Calu3 (cell line): ENCODE results near the gene TMEM61. TPM values are rescaled to one million over a fixed set of nuclear protein-coding genes. Genes with fewer than 3 reads are reported as not detected.

Source experiments
- BruUV-seq: library from RNA; stranded (reverse); fragments of 400-500 nt; replicated peaks from 2 replicates; lab custom pipeline; 2021; lab: Mats Ljungman, UMichigan
- CTCF ChIA-PET: fragments of 300-600 bp; sonication (Branson Sonifier 250); formaldehyde crosslinking; loops from one replicate; lab custom pipeline; 2022; ENCODE audit warnings: antibody characterized with exemption; lab: Charles Lee
- DNase-seq: peaks from one replicate; pipeline ENCODE4 v3.0.0; 2022
- H3K27ac Mint-ChIP-seq: one replicate; pipeline ENCODE4 v1.8.0; 2022; ENCODE audit warnings: mixed read lengths; ENCODE audit not compliant: unreplicated experiment
- H3K27me3 Mint-ChIP-seq: one replicate; pipeline ENCODE4 v1.8.0; 2022; ENCODE audit warnings: mixed read lengths; ENCODE audit not compliant: unreplicated experiment
- H3K36me3 Mint-ChIP-seq: one replicate; pipeline ENCODE4 v1.8.0; 2022; ENCODE audit warnings: mild to moderate bottlenecking, moderate library complexity, mixed read lengths; ENCODE audit not compliant: insufficient read depth, unreplicated experiment
- H3K4me1 Mint-ChIP-seq: one replicate; pipeline ENCODE4 v1.8.0; 2022; ENCODE audit warnings: mild to moderate bottlenecking, low read depth, mixed read lengths; ENCODE audit not compliant: unreplicated experiment
- H3K4me3 Mint-ChIP-seq: one replicate; pipeline ENCODE4 v1.8.0; 2022; ENCODE audit warnings: mild to moderate bottlenecking, low read depth, moderate library complexity, mixed read lengths; ENCODE audit not compliant: unreplicated experiment
- H3K9me3 Mint-ChIP-seq: one replicate; pipeline ENCODE4 v1.8.0; 2022; ENCODE audit warnings: low read depth, mixed read lengths; ENCODE audit not compliant: unreplicated experiment
- intact Hi-C: fragments of 100-400 bp; cut with micrococcal nuclease; formaldehyde crosslinking; loops from one replicate; pipeline ENCODE4 v1.10.0; 2022; ENCODE audit not compliant: unreplicated experiment
- total RNA-seq: library from RNA; stranded (reverse); gene quantifications from 2 replicates; pipeline ENCODE4 v1.2.3, GENCODE V29; 2022
- TF ChIP-seq, protein P1 (sequence below): fragments of 200-600 bp; IDR thresholded peaks from one replicate; pipeline ENCODE4 v1.8.0; 2022; ENCODE audit warnings: antibody characterized with exemption; ENCODE audit not compliant: unreplicated experiment

Gene TMEM61
- total RNA-seq, 1 experiment from 2014 or later, result 0.45 TPM

- H3K9me3 Mint-ChIP-seq, result no peaks in the 10 kb centered on the region
- peaks cover 8% of the 10 kb centered on the region for H3K27me3 Mint-ChIP-seq
- H3K36me3 Mint-ChIP-seq, result peaks cover 2% of the 10 kb centered on the region
- CTCF ChIA-PET, result no interaction called here
- no TSS peak for BruUV-seq
- intact Hi-C loops, result no loop called here
- H3K27ac Mint-ChIP-seq, result no peak overlapping the region
- TF ChIP-seq, protein P1, sequence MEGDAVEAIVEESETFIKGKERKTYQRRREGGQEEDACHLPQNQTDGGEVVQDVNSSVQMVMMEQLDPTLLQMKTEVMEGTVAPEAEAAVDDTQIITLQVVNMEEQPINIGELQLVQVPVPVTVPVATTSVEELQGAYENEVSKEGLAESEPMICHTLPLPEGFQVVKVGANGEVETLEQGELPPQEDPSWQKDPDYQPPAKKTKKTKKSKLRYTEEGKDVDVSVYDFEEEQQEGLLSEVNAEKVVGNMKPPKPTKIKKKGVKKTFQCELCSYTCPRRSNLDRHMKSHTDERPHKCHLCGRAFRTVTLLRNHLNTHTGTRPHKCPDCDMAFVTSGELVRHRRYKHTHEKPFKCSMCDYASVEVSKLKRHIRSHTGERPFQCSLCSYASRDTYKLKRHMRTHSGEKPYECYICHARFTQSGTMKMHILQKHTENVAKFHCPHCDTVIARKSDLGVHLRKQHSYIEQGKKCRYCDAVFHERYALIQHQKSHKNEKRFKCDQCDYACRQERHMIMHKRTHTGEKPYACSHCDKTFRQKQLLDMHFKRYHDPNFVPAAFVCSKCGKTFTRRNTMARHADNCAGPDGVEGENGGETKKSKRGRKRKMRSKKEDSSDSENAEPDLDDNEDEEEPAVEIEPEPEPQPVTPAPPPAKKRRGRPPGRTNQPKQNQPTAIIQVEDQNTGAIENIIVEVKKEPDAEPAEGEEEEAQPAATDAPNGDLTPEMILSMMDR, result no peak
- H3K4me3 Mint-ChIP-seq, result no peak overlapping the region
- H3K4me1 Mint-ChIP-seq, result no peaks in the 10 kb centered on the region
- DNase-seq, result no peak
These were observed 5.6 kb downstream of the TMEM61 start for GRCh38 chr1:54986025-54986424.

DNA sequence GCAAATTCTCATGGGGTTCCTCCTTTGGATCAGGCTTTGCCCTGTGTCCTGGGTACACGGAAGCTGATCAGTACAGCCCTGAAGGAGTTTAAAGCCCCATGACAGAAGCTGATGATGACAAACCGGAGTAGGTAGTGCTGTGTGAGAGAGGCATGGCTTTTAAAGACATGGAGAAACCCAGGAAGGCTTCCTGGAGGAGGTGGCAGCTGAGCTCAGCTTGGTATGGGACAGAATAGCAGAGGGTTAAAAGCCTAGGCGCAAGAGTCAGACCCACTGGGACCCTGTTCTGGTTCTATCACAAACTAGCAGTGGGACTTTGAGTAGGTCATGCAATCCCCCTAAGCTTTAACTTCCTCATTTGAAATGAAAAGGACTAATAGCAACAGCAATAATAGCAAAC lies 6.1 kb downstream of the TMEM61 start:
- no peak for DNase-seq
- Mint-ChIP-seq H3K27ac (no peak overlapping the region), H3K9me3 (no peaks in the 10 kb centered on the region), H3K27me3 (peaks cover 6% of the 10 kb centered on the region), H3K4me3 (no peak overlapping the region), H3K36me3 (no peaks in the 10 kb centered on the region), H3K4me1 (no peaks in the 10 kb centered on the region)
- intact Hi-C loops, result no loop called here
- CTCF ChIA-PET, result no interaction called here
- BruUV-seq, result no TSS peak
- TF ChIP-seq, protein P1, result no peak

DNA sequence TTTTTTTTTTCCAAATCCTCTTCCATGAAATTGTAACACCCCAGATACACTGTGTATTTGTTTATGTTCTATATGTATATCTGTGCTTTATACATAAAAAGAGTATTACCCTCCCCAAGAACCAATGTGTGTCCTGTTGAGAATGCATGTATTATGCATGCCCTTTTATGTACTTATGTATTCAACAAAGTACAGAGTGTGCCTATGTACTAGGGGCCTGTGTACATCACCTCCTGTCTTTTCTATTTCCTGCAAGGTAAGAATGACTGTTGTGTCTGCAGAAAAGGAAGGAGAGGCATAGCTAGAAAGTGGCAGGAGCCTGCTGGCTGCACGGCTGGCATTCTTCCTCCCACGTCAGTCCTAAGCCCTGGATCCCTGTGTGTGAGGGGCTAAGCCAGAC lies 7.0 kb downstream of the TMEM61 start:
- no TSS peak for BruUV-seq
- no peak for DNase-seq
- TF ChIP-seq, protein P1, result no peak
- intact Hi-C loops, result no loop called here
- Mint-ChIP-seq H3K27ac (no peak overlapping the region), H3K36me3 (no peaks in the 10 kb centered on the region), H3K27me3 (no peaks in the 10 kb centered on the region), H3K4me3 (no peak overlapping the region), H3K9me3 (no peaks in the 10 kb centered on the region), H3K4me1 (no peaks in the 10 kb centered on the region)
- CTCF ChIA-PET, result interaction anchor here (1.3 kb wide), 1 partner anchor 37 kb away, joined by 3 read pairs; no protein-coding TSS in a partner anchor

- H3K4me3 Mint-ChIP-seq, result no peak overlapping the region
- H3K27me3 Mint-ChIP-seq, result no peaks in the 10 kb centered on the region
- H3K27ac Mint-ChIP-seq, result no peak overlapping the region
- DNase-seq, result no peak
- H3K9me3 Mint-ChIP-seq, result no peaks in the 10 kb centered on the region
- H3K4me1 Mint-ChIP-seq, result no peaks in the 10 kb centered on the region
- intact Hi-C loops, result no loop called here
- H3K36me3 Mint-ChIP-seq, result no peaks in the 10 kb centered on the region
- TF ChIP-seq, protein P1, result no peak
- no TSS peak for BruUV-seq
- CTCF ChIA-PET, result interaction anchor here (1.3 kb wide), 1 partner anchor 37 kb away, joined by 3 read pairs; no protein-coding TSS in a partner anchor
These were observed 7.7 kb downstream of the TMEM61 start for GRCh38 chr1:54987919-54988705.
